ENCODE measurements around the gene ALAD.

- no peak for TF ChIP-seq CTCF (IDR thresholded peaks at IDR 0.05; ENCODE audit: insufficient read depth, low read length, poor library complexity, severe bottlenecking)
- no peak for TF ChIP-seq EZH2phosphoT487 (conservative IDR thresholded peaks at IDR 0.05; ENCODE audit: low read length)
Observed at GRCh38 chr9:113376634-113377567, 24.2 kb downstream of the ALAD start, which contains the start of gene HDHD3.

All from SU-DHL-6 (cell line).